Activated CD8-positive, alpha-beta T cell treated with anti-CD3 and anti-CD28 coated beads, Interleukin-2, amount 10 ng/mL, durations not matched to agents 7 days and 5 days (primary cell): ENCODE measurements around the gene FAM13A. TPM values are rescaled to one million over a fixed set of nuclear protein-coding genes. Genes with fewer than 3 reads are reported as not detected.
A peak's percentile ranks its signal among the peaks of the same experiment; 100 is the strongest.
"Not testable (repeated sequence)": the region's sequence is repeated elsewhere in the genome, so short reads cannot be mapped to it uniquely, and the experiment has no call there.

Experiments
- ATAC-seq: fragments of 150-1000 bp; cut with Tn5 transposase; one replicate; pipeline ENCODE4 v1.10.0; 2021; ENCODE audit warnings: moderate library complexity
- CTCF ChIA-PET: fragments of 350-600 bp; sonication (Branson Sonifier 250); formaldehyde crosslinking; loops from one replicate; lab custom pipeline; 2021; ENCODE audit warnings: antibody characterized with exemption; lab: Charles Lee
- POLR2A ChIA-PET: fragments of 350-600 bp; sonication (Branson Sonifier 250); formaldehyde crosslinking; loops from one replicate; lab custom pipeline; 2021; ENCODE audit warnings: antibody characterized with exemption; lab: Charles Lee
- DNase-seq: peaks from one replicate; pipeline ENCODE4 v3.0.0-alpha.2; 2020
- H3K27ac Mint-ChIP-seq: one replicate; pipeline ENCODE4 v1.8.0; 2021; ENCODE audit warnings: mild to moderate bottlenecking, mixed read lengths
- H3K27me3 Mint-ChIP-seq: one replicate; pipeline ENCODE4 v1.8.0; 2021; ENCODE audit warnings: low read depth, mixed read lengths
- H3K36me3 Mint-ChIP-seq: one replicate; pipeline ENCODE4 v1.8.0; 2021; ENCODE audit warnings: low read depth, mixed read lengths
- H3K4me1 Mint-ChIP-seq: one replicate; pipeline ENCODE4 v1.8.0; 2021; ENCODE audit warnings: low read depth, mixed read lengths
- H3K4me3 Mint-ChIP-seq: one replicate; pipeline ENCODE4 v1.8.0; 2021; ENCODE audit warnings: mild to moderate bottlenecking, mixed read lengths
- H3K9me3 Mint-ChIP-seq: one replicate; pipeline ENCODE4 v1.8.0; 2022; ENCODE audit warnings: mixed read lengths; ENCODE audit not compliant: insufficient read depth
- total RNA-seq, 2 experiments: library from RNA; stranded (reverse); gene quantifications; one replicate each; pipeline ENCODE4 v1.2.3, GENCODE V29; 2021

The FAM13A gene
- total RNA-seq, 2 experiments from 2014 or later: 4.5 to 4.7 TPM

DNA sequence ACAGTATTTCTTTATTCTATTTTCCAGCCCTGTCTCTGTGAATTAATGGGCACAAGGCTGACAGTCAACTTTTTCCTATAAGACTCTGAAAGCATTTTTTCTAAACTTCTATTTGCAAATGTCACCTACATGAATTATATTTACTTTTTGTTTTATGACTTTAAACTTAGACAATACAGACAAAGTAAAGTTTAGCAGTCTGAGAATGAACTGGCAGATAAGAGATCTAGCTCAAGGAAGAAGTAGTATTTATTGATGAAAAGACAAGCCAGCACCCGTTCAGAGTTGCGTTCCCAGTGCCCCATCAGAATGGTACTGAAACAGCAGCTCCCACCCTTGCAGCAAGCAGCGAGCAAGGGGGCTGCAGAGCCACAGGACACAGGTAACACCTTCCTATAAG is 148.5 kb downstream of the FAM13A start:
- H3K27ac Mint-ChIP-seq: no peak overlapping the region
- H3K4me1 Mint-ChIP-seq: no peaks in the 10 kb centered on the region
- H3K4me3 Mint-ChIP-seq: no peak overlapping the region
- CTCF ChIA-PET: no interaction called here
- POLR2A ChIA-PET: no interaction called here
- H3K27me3 Mint-ChIP-seq: peaks cover 4% of the 10 kb centered on the region
- no peak for DNase-seq
- no peaks in the 10 kb centered on the region for H3K9me3 Mint-ChIP-seq
- no peak for ATAC-seq
- H3K36me3 Mint-ChIP-seq: no peaks in the 10 kb centered on the region

GRCh38 chr4:88908003-88908402 is 149.0 kb downstream of the FAM13A start:
- no peak for ATAC-seq

DNA sequence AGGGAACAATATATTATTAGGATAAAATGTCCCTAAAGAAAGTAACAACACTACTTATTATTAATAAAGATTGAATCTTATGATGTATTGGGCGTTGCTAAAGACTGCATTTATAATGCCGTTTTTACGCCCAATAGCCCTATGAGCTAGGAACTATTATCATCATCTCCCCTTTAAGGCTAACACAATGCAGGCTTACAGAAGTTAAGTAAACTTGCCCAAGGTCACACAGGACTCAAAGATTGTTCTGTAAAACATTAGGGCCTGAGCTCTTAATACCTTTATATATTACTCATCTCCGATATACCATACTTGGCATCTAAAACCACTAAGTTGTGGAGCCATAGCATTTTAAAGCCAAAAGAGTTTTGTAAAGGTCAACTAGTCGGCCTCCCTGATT is 149.5 kb downstream of the FAM13A start:
- no peaks in the 10 kb centered on the region for H3K36me3 Mint-ChIP-seq
- ChIA-PET POLR2A (no interaction called here), CTCF (no interaction called here)
- DNase-seq (no peak), ATAC-seq (no peak)
- no peaks in the 10 kb centered on the region for H3K4me1 Mint-ChIP-seq
- peaks cover 13% of the 10 kb centered on the region for H3K27me3 Mint-ChIP-seq
- H3K4me3 Mint-ChIP-seq: no peak overlapping the region
- H3K27ac Mint-ChIP-seq: no peak overlapping the region
- H3K9me3 Mint-ChIP-seq: no peaks in the 10 kb centered on the region

More at GRCh38 chr4:88908003-88908402, 149.0 kb downstream of the FAM13A start:
- ChIA-PET CTCF (no interaction called here), POLR2A (no interaction called here)
- Mint-ChIP-seq H3K36me3 (no peaks in the 10 kb centered on the region), H3K4me1 (no peaks in the 10 kb centered on the region), H3K27ac (no peak overlapping the region), H3K9me3 (no peaks in the 10 kb centered on the region), H3K4me3 (no peak overlapping the region), H3K27me3 (peaks cover 8% of the 10 kb centered on the region)
- no peak for DNase-seq

GRCh38 chr4:88904240-88904639 is 152.7 kb downstream of the FAM13A start:
- H3K27ac Mint-ChIP-seq, H3K4me3 Mint-ChIP-seq, CTCF ChIA-PET, POLR2A ChIA-PET, H3K36me3 Mint-ChIP-seq, H3K9me3 Mint-ChIP-seq, H3K4me1 Mint-ChIP-seq, DNase-seq, ATAC-seq: not testable (repeated sequence)
- peaks cover 19% of the 10 kb centered on the region for H3K27me3 Mint-ChIP-seq

- H3K36me3 Mint-ChIP-seq: no peaks in the 10 kb centered on the region
- CTCF ChIA-PET: no interaction called here
Observed at GRCh38 chr4:88900432-88900831, 156.6 kb downstream of the FAM13A start.

DNA sequence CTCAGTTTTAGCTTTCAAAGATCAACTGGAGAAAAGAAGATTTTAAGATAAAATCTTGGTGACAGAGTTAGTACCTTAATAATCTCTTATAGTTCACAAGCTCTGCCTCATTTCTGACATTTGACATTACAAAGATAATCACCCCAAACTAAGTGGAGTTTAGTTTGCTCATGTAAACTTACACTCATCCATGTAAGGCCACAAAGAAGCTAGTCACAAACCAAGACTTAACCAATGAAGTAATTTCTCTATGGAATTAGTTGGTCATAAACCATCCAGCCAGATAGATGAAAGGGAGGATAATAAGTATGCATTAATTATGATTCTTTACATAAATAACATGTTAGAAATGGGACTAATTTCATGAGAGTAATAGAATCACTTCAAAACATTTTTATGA is 159.2 kb downstream of the FAM13A start:
- ChIA-PET POLR2A (no interaction called here), CTCF (no interaction called here)
- Mint-ChIP-seq H3K27me3 (peaks cover 9% of the 10 kb centered on the region), H3K27ac (no peak overlapping the region), H3K4me1 (no peaks in the 10 kb centered on the region), H3K36me3 (no peaks in the 10 kb centered on the region), H3K4me3 (no peak overlapping the region), H3K9me3 (no peaks in the 10 kb centered on the region)
- ATAC-seq (no peak), DNase-seq (no peak)

More at GRCh38 chr4:88900432-88900831, 156.6 kb downstream of the FAM13A start:
- Mint-ChIP-seq H3K27ac (no peak overlapping the region), H3K4me1 (no peaks in the 10 kb centered on the region), H3K4me3 (no peak overlapping the region), H3K9me3 (no peaks in the 10 kb centered on the region), H3K27me3 (peaks cover 19% of the 10 kb centered on the region)
- POLR2A ChIA-PET: no interaction called here
- DNase-seq (no peak), ATAC-seq (no peak)

DNA sequence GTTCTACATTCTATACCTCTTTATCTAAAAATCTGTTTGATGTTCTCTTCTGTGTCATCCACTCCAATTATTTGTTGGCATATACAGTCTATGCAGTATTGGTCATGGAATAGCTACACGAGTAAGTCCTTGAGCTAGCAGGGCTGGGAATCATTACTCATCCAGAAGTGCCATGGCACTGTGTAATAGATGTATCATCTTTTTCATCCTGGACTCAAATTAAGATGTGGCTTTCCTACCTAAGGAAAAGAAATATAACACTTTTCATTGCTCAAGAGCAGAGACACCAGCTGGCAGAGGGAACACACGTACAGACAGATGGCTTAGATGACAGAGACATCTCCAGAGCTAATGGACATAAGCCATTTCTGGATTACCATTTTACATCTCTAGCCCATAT is 159.8 kb downstream of the FAM13A start:
- Mint-ChIP-seq H3K4me3 (no peak overlapping the region), H3K36me3 (no peaks in the 10 kb centered on the region), H3K27me3 (peaks cover 3% of the 10 kb centered on the region), H3K9me3 (no peaks in the 10 kb centered on the region), H3K4me1 (no peaks in the 10 kb centered on the region), H3K27ac (no peak overlapping the region)
- CTCF ChIA-PET: no interaction called here
- DNase-seq (no peak), ATAC-seq (no peak)
- POLR2A ChIA-PET: no interaction called here

DNA sequence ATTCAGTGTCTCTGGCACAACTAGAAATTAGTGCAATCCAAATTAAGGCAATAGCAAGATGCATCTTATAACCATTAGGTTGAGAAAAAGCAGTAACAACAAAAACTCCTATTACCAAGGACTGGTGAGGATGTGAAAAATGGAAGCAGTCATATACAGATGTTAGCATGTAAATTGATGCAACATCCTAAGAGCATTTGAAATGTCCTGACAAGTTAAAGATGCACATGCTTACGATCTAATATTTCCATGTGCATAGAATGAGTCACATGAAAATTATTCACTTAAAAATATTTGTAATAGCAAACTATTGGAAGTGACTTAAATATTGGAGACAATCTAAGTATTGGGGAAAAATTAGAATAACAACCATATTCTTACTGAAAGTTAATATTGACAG is 163.0 kb downstream of the FAM13A start:
- no peak for DNase-seq
- H3K9me3 Mint-ChIP-seq: no peaks in the 10 kb centered on the region
- H3K27me3 Mint-ChIP-seq: no peaks in the 10 kb centered on the region
- no peak overlapping the region for H3K4me3 Mint-ChIP-seq
- no peaks in the 10 kb centered on the region for H3K36me3 Mint-ChIP-seq
- no peak overlapping the region for H3K27ac Mint-ChIP-seq
- no peaks in the 10 kb centered on the region for H3K4me1 Mint-ChIP-seq
- no peak for ATAC-seq
- CTCF ChIA-PET: no interaction called here
- POLR2A ChIA-PET: no interaction called here

DNA sequence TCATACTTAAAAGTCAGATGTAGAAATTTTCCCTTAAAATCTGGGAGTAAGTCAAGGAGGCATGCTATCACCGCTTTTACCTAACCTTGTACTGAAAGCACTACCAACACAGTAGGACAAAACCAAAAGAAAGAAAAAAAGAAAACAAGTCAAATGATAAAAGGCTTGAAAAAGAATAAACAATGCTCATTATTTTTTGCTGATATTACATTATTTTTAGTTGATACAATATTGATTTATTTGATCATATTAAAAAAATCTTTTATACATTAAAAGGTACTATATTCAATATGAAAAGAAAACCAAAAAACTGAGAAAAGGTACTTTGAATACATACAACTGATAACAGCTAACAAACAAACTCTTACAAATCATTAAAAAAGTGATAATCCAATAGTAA is 164.3 kb downstream of the FAM13A start:
- H3K27me3 Mint-ChIP-seq: no peaks in the 10 kb centered on the region
- POLR2A ChIA-PET: no interaction called here
- no peaks in the 10 kb centered on the region for H3K4me1 Mint-ChIP-seq
- no peaks in the 10 kb centered on the region for H3K9me3 Mint-ChIP-seq
- no peak overlapping the region for H3K27ac Mint-ChIP-seq
- no peaks in the 10 kb centered on the region for H3K36me3 Mint-ChIP-seq
- CTCF ChIA-PET: no interaction called here
- no peak overlapping the region for H3K4me3 Mint-ChIP-seq
- no peak for ATAC-seq
- DNase-seq: no peak

DNA sequence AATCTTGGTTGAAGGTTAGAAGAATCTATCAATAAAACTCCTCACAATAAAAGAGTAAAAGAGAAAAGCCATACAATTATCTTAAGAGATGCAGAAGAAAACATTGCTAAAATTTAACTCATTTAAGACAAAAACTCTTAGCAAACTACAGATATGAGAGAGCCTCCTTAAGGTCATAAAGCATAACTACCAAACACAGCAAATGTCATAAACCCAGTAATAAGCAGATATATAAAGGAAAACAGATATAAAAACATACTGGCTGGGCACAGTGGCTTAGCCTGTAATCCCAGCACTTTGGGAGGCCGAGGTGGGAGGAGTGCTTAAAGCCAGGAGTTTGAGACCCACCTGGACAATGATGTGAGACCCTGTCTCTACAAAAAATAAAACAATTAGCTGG is 165.3 kb downstream of the FAM13A start:
- ATAC-seq (no peak), DNase-seq (no peak)
- Mint-ChIP-seq H3K4me1 (no peaks in the 10 kb centered on the region), H3K4me3 (no peak overlapping the region), H3K36me3 (no peaks in the 10 kb centered on the region), H3K9me3 (no peaks in the 10 kb centered on the region), H3K27ac (no peak overlapping the region), H3K27me3 (no peaks in the 10 kb centered on the region)
- ChIA-PET POLR2A (no interaction called here), CTCF (no interaction called here)

DNA sequence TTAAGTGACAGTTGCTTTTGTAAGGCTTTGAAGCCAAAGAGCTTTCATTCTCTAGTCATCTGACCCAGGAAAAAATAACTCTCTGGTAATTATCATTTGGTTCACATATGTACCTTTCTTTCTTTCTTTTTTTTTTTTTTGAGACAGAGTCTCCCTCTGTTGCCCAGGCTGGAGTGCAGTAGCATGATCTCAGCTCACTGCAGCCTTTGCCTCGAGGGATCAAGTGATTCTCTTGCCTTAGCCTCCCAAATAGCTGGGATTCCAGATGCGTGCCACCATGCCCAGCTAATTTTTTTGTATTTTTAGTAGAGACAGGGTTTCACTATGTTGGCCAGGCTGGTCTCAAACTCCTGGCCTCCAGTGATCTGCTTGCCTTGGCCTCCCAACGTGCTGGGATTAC is 169.6 kb downstream of the FAM13A start:
- DNase-seq, H3K4me3 Mint-ChIP-seq, H3K27me3 Mint-ChIP-seq, ATAC-seq, POLR2A ChIA-PET, CTCF ChIA-PET, H3K4me1 Mint-ChIP-seq, H3K9me3 Mint-ChIP-seq, H3K27ac Mint-ChIP-seq, H3K36me3 Mint-ChIP-seq: not testable (repeated sequence)

DNA sequence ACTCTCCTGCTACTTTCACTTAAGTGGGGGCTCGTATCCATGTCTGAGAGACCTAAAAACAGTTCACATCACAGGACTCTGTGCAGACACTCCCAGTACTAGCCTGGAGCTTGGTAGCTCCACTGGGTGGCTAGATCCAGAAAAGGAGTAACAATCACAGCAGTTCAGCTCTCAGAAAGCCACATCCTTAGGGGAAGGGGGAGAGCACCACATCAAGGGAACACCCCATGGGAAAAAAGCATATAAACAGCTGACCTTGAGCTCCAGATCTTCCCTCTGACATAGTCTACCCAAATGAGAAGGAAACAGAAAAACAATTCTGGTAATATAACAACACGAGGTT is 175.8 kb downstream of the FAM13A start:
- ChIA-PET CTCF (no interaction called here), POLR2A (no interaction called here)
- peak overlapping the region; percentile 6 for H3K27ac Mint-ChIP-seq
- no peaks in the 10 kb centered on the region for H3K36me3 Mint-ChIP-seq
- H3K4me1 Mint-ChIP-seq: no peaks in the 10 kb centered on the region
- no peaks in the 10 kb centered on the region for H3K9me3 Mint-ChIP-seq
- peaks cover 11% of the 10 kb centered on the region for H3K27me3 Mint-ChIP-seq
- no peak overlapping the region for H3K4me3 Mint-ChIP-seq
- no peak for ATAC-seq
- DNase-seq: no peak

GRCh38 chr4:88880501-88881226 is 176.3 kb downstream of the FAM13A start:
- ATAC-seq (no peak), DNase-seq (no peak)
- Mint-ChIP-seq H3K27me3 (peaks cover 11% of the 10 kb centered on the region), H3K9me3 (no peaks in the 10 kb centered on the region), H3K27ac (peak overlapping the region; percentile 6), H3K4me3 (no peak overlapping the region), H3K36me3 (no peaks in the 10 kb centered on the region), H3K4me1 (no peaks in the 10 kb centered on the region)
- POLR2A ChIA-PET: no interaction called here
- CTCF ChIA-PET: no interaction called here
